Epithelial cell of prostate (primary cell): ENCODE measurements around the gene ATP6AP1.
A peak's percentile ranks its signal among the peaks of the same experiment; 100 is the strongest.

Experiments
- DNase-seq: peaks from one replicate; pipeline ENCODE4 v3.0.0-alpha.2; 2011; ENCODE audit warnings: low read depth, low spot score
- H3K27ac ChIP-seq: fragments of 450-650 bp; 2 replicates; pipeline ENCODE4 v1.5.1; 2017; ENCODE audit warnings: mild to moderate bottlenecking

Gene ATP6AP1

GRCh38 chrX:154426916-154427770 lies 1.3 kb upstream of the ATP6AP1 start:
- no peak for DNase-seq
- H3K27ac ChIP-seq, result no peak overlapping the region

DNA sequence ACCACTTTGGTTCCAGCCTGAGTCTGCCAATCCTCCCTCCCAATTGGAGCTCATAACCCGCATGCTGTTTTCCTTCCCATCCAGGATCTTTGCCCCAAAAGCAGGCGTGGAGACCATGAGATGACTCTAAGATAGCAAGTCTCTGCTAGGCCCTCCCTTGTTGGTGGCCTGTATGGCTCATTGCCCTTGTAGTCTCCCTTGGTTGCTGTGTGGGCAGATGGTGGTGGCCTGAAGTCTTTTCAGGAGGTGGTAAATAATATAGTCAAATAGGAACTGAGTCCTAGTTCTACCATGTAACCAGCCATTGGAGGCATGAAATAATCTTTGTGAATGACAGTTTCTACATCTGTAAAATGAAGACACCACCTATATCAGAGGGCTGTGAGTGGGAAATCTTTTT lies 1.2 kb downstream of the ATP6AP1 start:
- H3K27ac ChIP-seq, result no peak overlapping the region
- no peak for DNase-seq

GRCh38 chrX:154430479-154430878 lies 2.0 kb downstream of the ATP6AP1 start:
- no peak overlapping the region for H3K27ac ChIP-seq
- no peak for DNase-seq

GRCh38 chrX:154430916-154431315 lies 2.4 kb downstream of the ATP6AP1 start:
- DNase-seq, result no peak
- H3K27ac ChIP-seq, result no peak overlapping the region

DNA sequence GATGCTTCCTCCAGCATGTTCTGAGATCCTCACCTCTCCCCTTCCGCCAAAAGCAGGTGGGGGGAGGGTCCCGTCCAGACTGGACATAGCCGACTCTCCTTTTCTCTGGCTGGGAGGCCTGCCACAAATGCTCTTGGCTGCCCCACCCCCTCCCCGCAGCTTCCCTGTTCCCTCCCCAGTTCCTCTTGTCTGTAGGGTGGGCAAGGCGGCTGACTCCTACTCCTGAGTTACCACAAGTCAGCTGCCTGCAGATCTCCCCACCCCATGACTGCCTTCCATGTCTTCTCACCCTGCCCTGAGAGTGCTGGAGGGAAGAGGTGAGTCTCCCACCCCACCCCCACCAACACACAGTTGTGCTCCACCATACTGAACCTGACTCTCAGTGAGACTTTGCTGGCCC lies 2.9 kb downstream of the ATP6AP1 start:
- no peak for DNase-seq
- H3K27ac ChIP-seq, result no peak overlapping the region

DNA sequence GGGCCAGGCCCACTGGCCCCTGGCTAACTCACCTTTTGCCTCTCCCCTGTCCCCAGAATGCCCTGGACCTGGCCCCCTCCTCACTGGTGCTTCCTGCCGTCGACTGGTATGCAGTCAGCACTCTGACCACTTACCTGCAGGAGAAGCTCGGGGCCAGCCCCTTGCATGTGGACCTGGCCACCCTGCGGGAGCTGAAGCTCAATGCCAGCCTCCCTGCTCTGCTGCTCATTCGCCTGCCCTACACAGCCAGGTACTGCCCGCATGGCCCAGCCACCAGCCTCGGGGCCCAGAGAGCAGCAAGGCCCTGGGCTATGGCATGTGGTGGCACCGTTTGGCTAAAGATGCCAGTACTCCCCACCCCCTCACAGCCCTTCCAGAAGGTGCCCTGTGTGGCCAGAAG lies 3.7 kb downstream of the ATP6AP1 start:
- no peak overlapping the region for H3K27ac ChIP-seq
- DNase-seq, result no peak

GRCh38 chrX:154433605-154434004 lies 5.1 kb downstream of the ATP6AP1 start:
- H3K27ac ChIP-seq, result no peak overlapping the region
- DNase-seq, result no peak

- H3K27ac ChIP-seq, result no peak overlapping the region
- DNase-seq, result no peak
Measured at GRCh38 chrX:154434394-154435168, 6.1 kb downstream of the ATP6AP1 start.

GRCh38 chrX:154435171-154435733 lies 6.8 kb downstream of the ATP6AP1 start:
- no peak for DNase-seq

GRCh38 chrX:154436374-154436982 lies 8.0 kb downstream of the ATP6AP1 start:
- peak overlapping the region; percentile 54 for H3K27ac ChIP-seq
- DNase-seq, result no peak

More at GRCh38 chrX:154435171-154435733, 6.8 kb downstream of the ATP6AP1 start:
- no peak overlapping the region for H3K27ac ChIP-seq

- no peak for DNase-seq
- peak within 1 kb of the TSS; percentile 54 for H3K27ac ChIP-seq
Measured at GRCh38 chrX:154436983-154437752, 8.7 kb downstream of the ATP6AP1 start, which contains the start of gene GDI1. GDI1 (plus strand) TSS chrX:154437154; CDS start chrX:154437255, 101 bp downstream.

GRCh38 chrX:154437971-154438893 lies 9.8 kb downstream of the ATP6AP1 start:
- H3K27ac ChIP-seq, result no peak overlapping the region
- DNase-seq, result no peak

DNA sequence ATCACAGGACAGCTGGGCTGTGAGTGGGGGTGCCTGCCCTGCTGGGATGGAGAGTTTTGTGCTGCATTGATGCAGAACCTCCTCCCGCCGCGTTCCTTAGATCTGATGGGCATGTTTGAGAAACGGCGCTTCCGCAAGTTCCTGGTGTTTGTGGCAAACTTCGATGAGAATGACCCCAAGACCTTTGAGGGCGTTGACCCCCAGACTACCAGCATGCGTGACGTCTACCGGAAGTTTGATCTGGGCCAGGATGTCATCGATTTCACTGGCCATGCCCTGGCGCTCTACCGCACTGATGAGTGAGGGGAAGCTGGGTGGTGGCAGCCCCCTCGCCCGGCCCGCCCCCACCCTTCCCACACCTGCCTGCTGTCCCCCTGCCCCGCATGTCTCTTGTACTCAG lies 11.4 kb downstream of the ATP6AP1 start:
- no peak for DNase-seq
- H3K27ac ChIP-seq, result no peak overlapping the region

GRCh38 chrX:154440623-154441357 lies 12.3 kb downstream of the ATP6AP1 start:
- H3K27ac ChIP-seq, result no peak overlapping the region
- no peak for DNase-seq

- H3K27ac ChIP-seq, result no peak overlapping the region
- no peak for DNase-seq
Measured at GRCh38 chrX:154441564-154441963, 13.1 kb downstream of the ATP6AP1 start.

- H3K27ac ChIP-seq, result no peak overlapping the region
- DNase-seq, result peak; percentile 2
Measured at GRCh38 chrX:154441984-154442707, 13.7 kb downstream of the ATP6AP1 start.

DNA sequence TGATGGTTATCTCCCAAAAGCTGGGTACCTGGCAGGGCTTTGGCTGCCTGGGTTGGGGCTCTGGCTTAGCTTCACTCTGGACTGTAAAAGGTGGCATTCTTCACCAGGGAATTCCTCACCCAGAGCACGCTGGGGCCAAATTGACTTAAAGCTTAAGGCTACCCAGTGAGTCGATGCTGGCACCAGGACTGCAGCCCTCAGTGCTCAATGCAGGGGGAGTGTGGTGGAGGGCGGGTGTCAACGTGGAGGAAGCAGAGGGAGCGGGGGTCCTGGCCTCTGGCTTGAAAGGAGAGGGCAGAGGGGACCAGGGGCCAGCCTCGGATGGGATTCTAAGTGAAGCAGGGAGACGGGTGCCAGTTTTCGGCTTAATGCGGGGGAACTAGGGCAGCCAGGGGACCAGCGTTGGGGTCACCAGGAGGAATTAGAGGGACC lies 15.0 kb downstream of the ATP6AP1 start:
- peak overlapping the region; percentile 47 for H3K27ac ChIP-seq
- no peak for DNase-seq
